Sigmoid colon (tissue), 4 donors: ENCODE measurements around the gene CRYBA1.

Source experiments
- POLR2AphosphoS5 ChIP-seq, 4 donors: sonication (generic); formaldehyde crosslinking; IDR thresholded peaks; one replicate each; pipeline ENCODE4 v1.6.1; 2017; ENCODE audit warnings: antibody characterized with exemption in 4 of 4
- TF ChIP-seq, protein P1 (sequence below), 4 experiments: fragments of 450-650 bp in 3 of 4; fragments of 200-600 bp in 1 of 4; IDR thresholded peaks; one replicate each; pipeline ENCODE4 v1.5.1; 2016 to 2019; ENCODE audit warnings: antibody characterized with exemption in 4 of 4, mild to moderate bottlenecking in 3 of 4, moderate library complexity in 2 of 4

DNA sequence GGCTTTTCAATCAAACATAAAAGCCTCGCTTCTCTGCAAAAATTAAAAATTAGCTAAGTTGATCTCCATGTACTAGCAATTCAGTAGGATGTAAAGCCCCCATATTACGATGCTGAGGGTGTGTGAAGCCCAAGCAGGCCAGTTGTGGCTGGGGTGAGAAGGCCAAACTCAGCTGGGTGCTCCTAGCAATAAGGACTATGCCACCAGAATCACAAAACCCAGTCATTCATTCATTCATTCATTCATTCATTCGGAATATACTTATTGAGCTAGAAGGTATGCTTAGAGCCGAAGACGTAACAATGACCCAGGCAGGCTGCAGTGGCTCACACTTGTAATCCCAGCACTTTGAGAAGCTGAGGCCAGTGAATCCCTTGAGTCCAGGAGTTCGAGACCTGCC is 3.9 kb upstream of the CRYBA1 start:
- TF ChIP-seq, protein P1, sequence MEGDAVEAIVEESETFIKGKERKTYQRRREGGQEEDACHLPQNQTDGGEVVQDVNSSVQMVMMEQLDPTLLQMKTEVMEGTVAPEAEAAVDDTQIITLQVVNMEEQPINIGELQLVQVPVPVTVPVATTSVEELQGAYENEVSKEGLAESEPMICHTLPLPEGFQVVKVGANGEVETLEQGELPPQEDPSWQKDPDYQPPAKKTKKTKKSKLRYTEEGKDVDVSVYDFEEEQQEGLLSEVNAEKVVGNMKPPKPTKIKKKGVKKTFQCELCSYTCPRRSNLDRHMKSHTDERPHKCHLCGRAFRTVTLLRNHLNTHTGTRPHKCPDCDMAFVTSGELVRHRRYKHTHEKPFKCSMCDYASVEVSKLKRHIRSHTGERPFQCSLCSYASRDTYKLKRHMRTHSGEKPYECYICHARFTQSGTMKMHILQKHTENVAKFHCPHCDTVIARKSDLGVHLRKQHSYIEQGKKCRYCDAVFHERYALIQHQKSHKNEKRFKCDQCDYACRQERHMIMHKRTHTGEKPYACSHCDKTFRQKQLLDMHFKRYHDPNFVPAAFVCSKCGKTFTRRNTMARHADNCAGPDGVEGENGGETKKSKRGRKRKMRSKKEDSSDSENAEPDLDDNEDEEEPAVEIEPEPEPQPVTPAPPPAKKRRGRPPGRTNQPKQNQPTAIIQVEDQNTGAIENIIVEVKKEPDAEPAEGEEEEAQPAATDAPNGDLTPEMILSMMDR (IDR thresholded peaks at IDR 0.05) = no peak
- no peak for TF ChIP-seq POLR2AphosphoS5 (IDR thresholded peaks at IDR 0.05)
